WTC11 (cell line): ENCODE measurements around the gene COG4.

Source experiments
- CBFB ChIP-seq: sonication (generic); formaldehyde crosslinking; IDR thresholded peaks from 2 replicates; pipeline ENCODE4 v1.8.1; 2022; ENCODE audit warnings: mild to moderate bottlenecking, low read depth, missing genetic modification reagents
- CTCF ChIP-seq: fragments of 200-600 bp; IDR thresholded peaks from 2 replicates; pipeline ENCODE4 v1.8.0; 2022; ENCODE audit warnings: antibody characterized with exemption
- ELF4 ChIP-seq: sonication (generic); formaldehyde crosslinking; IDR thresholded peaks from 2 replicates; pipeline ENCODE4 v1.8.1; 2022; ENCODE audit warnings: low read depth, mild to moderate bottlenecking, moderate library complexity, missing genetic modification reagents
- FOXJ3 ChIP-seq: sonication (generic); formaldehyde crosslinking; IDR thresholded peaks from 2 replicates; pipeline ENCODE4 v1.9.0; 2021; ENCODE audit warnings: missing genetic modification reagents, mild to moderate bottlenecking, borderline replicate concordance
- SMAD3 ChIP-seq: sonication (generic); formaldehyde crosslinking; IDR thresholded peaks from 2 replicates; pipeline ENCODE4 v1.8.0; 2022; ENCODE audit warnings: missing genetic modification reagents, mild to moderate bottlenecking, borderline replicate concordance
- ZNF281 ChIP-seq: sonication (generic); formaldehyde crosslinking; IDR thresholded peaks from 2 replicates; pipeline ENCODE4 v1.8.0; 2023; ENCODE audit warnings: mild to moderate bottlenecking, missing genetic modification reagents

GRCh38 chr16:70563636-70564035 is 40.3 kb upstream of the COG4 start:
- no peak for TF ChIP-seq FOXJ3 (CRISPR knock-in tag)
- TF ChIP-seq CTCF: no peak
- no peak for TF ChIP-seq CBFB
- no peak for TF ChIP-seq ELF4 (CRISPR knock-in tag)
- TF ChIP-seq SMAD3 (CRISPR knock-in tag): no peak
- no peak for TF ChIP-seq ZNF281 (CRISPR knock-in tag)
